Measurements from ENCODE around the gene LEMD2.

- TF ChIP-seq POLR2AphosphoS5 (IDR thresholded peaks at IDR 0.05; ENCODE audit: borderline replicate concordance, low read depth, low read length) = no peak
- no peak for TF ChIP-seq EZH2 (IDR thresholded peaks at IDR 0.05)
- TF ChIP-seq FOXP2 (optimal IDR thresholded peaks at IDR 0.05; ENCODE audit: control extremely low read depth, extremely low read length, insufficient read depth) = no peak
Observed at GRCh38 chr6:33729059-33729458, 59.9 kb downstream of the LEMD2 start.

Measured in SK-N-MC (cell line).